Mucosa of descending colon (tissue), 3 donors: ENCODE measurements around the gene RBM7. TPM values are rescaled to one million over a fixed set of nuclear protein-coding genes. Genes with fewer than 3 reads are reported as not detected.
A peak's percentile ranks its signal among the peaks of the same experiment; 100 is the strongest.

Experiments used
- ATAC-seq: fragments of 200-7000 bp; cut with Tn5 transposase; one replicate; pipeline ENCODE4 v1.9.1; 2020; ENCODE audit warnings: mild to moderate bottlenecking, moderate library complexity
- DNase-seq, 3 donors: peaks; one replicate each; pipeline ENCODE4 v3.0.0-alpha.2; 2020
- H3K36me3 ChIP-seq: fragments of 200-600 bp; one replicate; pipeline ENCODE4 v1.8.0; 2021; ENCODE audit warnings: low read depth, mild to moderate bottlenecking
- H3K4me1 ChIP-seq: fragments of 200-600 bp; one replicate; pipeline ENCODE4 v1.8.0; 2021; ENCODE audit warnings: low read depth, mild to moderate bottlenecking
- H3K4me3 ChIP-seq: fragments of 200-600 bp; one replicate; pipeline ENCODE4 v1.8.0; 2021; ENCODE audit warnings: mild to moderate bottlenecking
- H3K9me3 ChIP-seq: fragments of 200-600 bp; one replicate; pipeline ENCODE4 v1.8.0; 2021; ENCODE audit warnings: mild to moderate bottlenecking
- CTCF ChIP-seq: fragments of 200-600 bp; IDR thresholded peaks from one replicate; pipeline ENCODE4 v1.8.0; 2022; ENCODE audit warnings: antibody characterized with exemption, mild to moderate bottlenecking
- intact Hi-C, 2 donors: fragments of 100-400 bp; cut with DNase I in 1 of 2; cut with micrococcal nuclease in 1 of 2; formaldehyde crosslinking; loops; one replicate each; pipeline versions ENCODE4 v1.11.0 to v1.11.1; 2022; cut with DNase I, micrococcal nuclease
- long read RNA-seq, 2 donors: library from polyadenylated mRNA; unstranded; transcript quantifications; one replicate each; pipeline ENCODE4 v2.0.0, GENCODE V29; 2019 to 2021
- total RNA-seq, 3 donors: library from RNA; stranded (reverse); fragmentation: NEBNext Ultra II Directional in 2 of 3; extraction: Animal tissue kit (Norgen Biotek cat#: 25700) in 2 of 3; gene quantifications; one replicate each; pipeline versions ENCODE4 v1.2.1 to v1.2.4, GENCODE V29; 2021 to 2023
- donor health status: DM: no; HTN: no; CAD: no; lungs with moderate emphysema.
- donor health status: DM: no; HTN: no; CAD: no.
- donor health status: DM: no; HTN: yes; CAD: no.

The RBM7 gene
- total RNA-seq = 10 to 100 TPM; 29.0 to 35.5 (median 33.6) TPM
- long read RNA-seq, donor 1, full-length matches to known transcripts = 50 of 52 reads
- long read RNA-seq, donor 1, partial matches to known transcripts = 1 of 52 reads
- long read RNA-seq, donor 1, other reads (novel, unspliced or antisense) = 1 of 52 reads
- long read RNA-seq, donor 2, full-length matches to known transcripts = 32 of 32 reads
- long read RNA-seq, donor 2, partial matches to known transcripts = 0 of 32 reads
- long read RNA-seq, donor 2, other reads (novel, unspliced or antisense) = 0 of 32 reads

- intact Hi-C loops = no loop called here
- peaks cover 21% of the 10 kb centered on the region for H3K4me1 ChIP-seq
- ATAC-seq = peak; percentile 95
Observed at GRCh38 chr11:114400216-114400914, at the start of gene RBM7, which contains the start of gene C11orf71. TSS of gene RBM7 (plus strand) at chr11:114400666. CDS start at chr11:114400672, 6 bp downstream. TSS of gene C11orf71 (minus strand) at chr11:114400511. CDS start at chr11:114400331, 180 bp downstream.

DNA sequence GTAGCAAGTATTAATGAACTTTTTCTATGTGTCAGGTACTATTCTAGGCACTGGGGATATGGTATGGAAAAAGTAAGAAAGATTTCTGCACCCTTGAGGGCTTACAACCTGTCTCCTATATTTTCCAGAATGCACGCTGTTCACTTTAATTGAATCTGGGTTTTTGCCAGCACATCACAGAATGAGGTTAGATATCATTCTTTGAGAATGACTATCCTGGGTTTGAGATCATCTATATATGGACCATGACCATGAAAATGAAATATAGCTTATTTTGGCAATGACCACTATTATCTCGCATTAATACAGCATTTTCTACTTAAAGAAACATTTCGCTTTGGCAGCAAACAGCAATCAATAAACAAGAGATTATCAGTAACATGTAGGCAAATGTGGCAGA, 47.0 kb upstream of the RBM7 start:
- intact Hi-C loops = no loop called here
- Histone ChIP-seq H3K4me1 (no peaks in the 10 kb centered on the region), H3K4me3 (no peak overlapping the region), H3K9me3 (no peaks in the 10 kb centered on the region), H3K36me3 (no peaks in the 10 kb centered on the region)
- ATAC-seq (no peak), DNase-seq (no peak)
- TF ChIP-seq CTCF = no peak

More at GRCh38 chr11:114400216-114400914, at the start of gene RBM7, which contains the start of gene C11orf71:
- DNase-seq = peak; percentile 97 to 99 (median 98)
- Histone ChIP-seq H3K36me3 (no peaks in the 10 kb centered on the region), H3K9me3 (no peaks in the 10 kb centered on the region), H3K4me3 (peak within 1 kb of the TSS; percentile 69)
- no peak for TF ChIP-seq CTCF

- Histone ChIP-seq H3K4me3 (no peak overlapping the region), H3K36me3 (no peaks in the 10 kb centered on the region), H3K9me3 (no peaks in the 10 kb centered on the region), H3K4me1 (no peaks in the 10 kb centered on the region)
- no peak for TF ChIP-seq CTCF
- ATAC-seq (no peak), DNase-seq (no peak)
- intact Hi-C loops = no loop called here
Observed at GRCh38 chr11:114354076-114354475, 46.4 kb upstream of the RBM7 start.

DNA sequence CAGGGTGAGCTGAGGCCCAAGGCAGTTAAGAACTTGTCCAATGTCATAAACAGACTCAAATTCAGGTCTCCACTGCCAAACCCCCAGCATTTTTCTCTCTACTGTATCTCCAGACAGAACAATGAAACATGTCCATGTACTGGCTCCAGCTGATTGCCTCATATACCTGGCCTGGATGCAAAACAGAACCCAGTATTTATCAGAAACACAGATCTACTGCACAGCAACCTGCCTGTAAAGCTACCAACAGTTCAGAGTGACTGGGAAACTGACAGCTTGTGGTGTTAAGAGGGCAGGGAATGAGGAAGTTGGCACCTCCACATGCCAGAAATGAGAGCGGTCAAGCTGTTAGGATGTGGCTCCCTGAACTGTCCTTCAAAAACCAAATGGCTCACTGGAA, 41.8 kb upstream of the RBM7 start:
- intact Hi-C loops = no loop called here
- TF ChIP-seq CTCF = no peak
- H3K4me1 ChIP-seq = no peaks in the 10 kb centered on the region
- no peaks in the 10 kb centered on the region for H3K36me3 ChIP-seq
- ATAC-seq (peak; percentile 78), DNase-seq (peak in 1 of 3 donors; percentile 17)
- H3K4me3 ChIP-seq = no peak overlapping the region
- H3K9me3 ChIP-seq = no peaks in the 10 kb centered on the region

DNA sequence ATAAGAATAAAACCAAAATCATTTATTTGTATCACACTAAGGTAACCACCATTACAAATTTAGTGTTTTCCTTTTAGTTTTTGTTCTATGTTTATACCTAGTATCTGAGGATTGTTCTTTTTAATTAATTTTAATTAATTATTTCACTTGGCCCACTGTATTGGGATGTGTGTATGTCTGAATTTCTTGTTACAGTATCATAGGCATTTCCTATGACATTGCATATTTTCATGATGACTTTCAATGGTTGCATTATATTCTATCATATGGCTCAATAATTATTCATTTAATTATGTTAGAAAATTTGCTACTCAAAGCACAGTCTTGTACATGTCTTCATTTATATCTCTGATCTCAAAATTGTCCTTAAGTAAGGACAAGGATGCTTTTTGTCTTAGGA, 41.1 kb upstream of the RBM7 start:
- ATAC-seq (no peak), DNase-seq (no peak)
- no peak overlapping the region for H3K4me3 ChIP-seq
- intact Hi-C loops = no loop called here
- no peaks in the 10 kb centered on the region for H3K9me3 ChIP-seq
- H3K4me1 ChIP-seq = no peaks in the 10 kb centered on the region
- no peaks in the 10 kb centered on the region for H3K36me3 ChIP-seq
- TF ChIP-seq CTCF = no peak
